Transverse colon (tissue), 3 donors: Measurements from ENCODE around the gene TBL3.

Experiments used
- CTCF ChIP-seq, 5 experiments: fragments of 200-600 bp in 3 of 5; fragments of 450-650 bp in 2 of 5; sonication (generic) in 3 of 5; IDR thresholded peaks; 1 replicate in 2 of 5; 2 replicates in 3 of 5; pipeline ENCODE4 v1.5.1; 2016 to 2017; ENCODE audit warnings: antibody characterized with exemption in 5 of 5, inconsistent platforms in 3 of 5, mild to moderate bottlenecking in 2 of 5, moderate library complexity in 1 of 5
- EP300 ChIP-seq: sonication (generic); formaldehyde crosslinking; IDR thresholded peaks from one replicate; pipeline ENCODE4 v1.6.1; 2017; ENCODE audit warnings: antibody characterized with exemption, low read depth

- TF ChIP-seq EP300 (no peak), CTCF (IDR thresholded peaks at IDR 0.05) (no peak)
Measured at GRCh38 chr16:1982013-1982433, 10.2 kb downstream of the TBL3 start.
